ENCODE results near the gene MEI4. TPM values are rescaled to one million over a fixed set of nuclear protein-coding genes. Genes with fewer than 3 reads are reported as not detected.

Gene MEI4
- total and polyA plus RNA-seq, 9 donors, result 0.05 to 0.07 TPM; not detected in 7

DNA sequence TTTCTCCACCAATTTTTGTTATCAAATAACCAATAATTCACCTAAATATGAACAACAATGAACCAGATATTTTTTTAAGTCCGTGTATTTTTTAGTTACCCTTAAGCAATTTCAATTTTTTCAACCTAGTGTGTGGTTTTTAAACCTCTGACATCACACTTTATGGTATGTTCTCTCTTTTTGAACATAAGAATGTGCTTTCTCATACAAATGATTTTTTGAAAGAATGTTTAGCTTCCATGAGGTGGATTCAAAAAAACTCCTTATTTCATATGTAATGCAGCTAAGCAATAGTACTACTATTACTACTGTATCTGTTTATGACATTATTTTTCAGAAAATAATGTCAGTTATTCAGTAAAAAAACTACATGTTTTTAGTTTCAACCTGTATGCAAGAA, 19.4 kb upstream of the MEI4 start:
- H3K4me3 ChIP-seq, result no peak overlapping the region
- H3K27me3 ChIP-seq, result no peaks in the 10 kb centered on the region
- WGBS, 3 donors, result 45 to 76% (median 69%) methylated on average over 1 of the region's 1 CpG

DNA sequence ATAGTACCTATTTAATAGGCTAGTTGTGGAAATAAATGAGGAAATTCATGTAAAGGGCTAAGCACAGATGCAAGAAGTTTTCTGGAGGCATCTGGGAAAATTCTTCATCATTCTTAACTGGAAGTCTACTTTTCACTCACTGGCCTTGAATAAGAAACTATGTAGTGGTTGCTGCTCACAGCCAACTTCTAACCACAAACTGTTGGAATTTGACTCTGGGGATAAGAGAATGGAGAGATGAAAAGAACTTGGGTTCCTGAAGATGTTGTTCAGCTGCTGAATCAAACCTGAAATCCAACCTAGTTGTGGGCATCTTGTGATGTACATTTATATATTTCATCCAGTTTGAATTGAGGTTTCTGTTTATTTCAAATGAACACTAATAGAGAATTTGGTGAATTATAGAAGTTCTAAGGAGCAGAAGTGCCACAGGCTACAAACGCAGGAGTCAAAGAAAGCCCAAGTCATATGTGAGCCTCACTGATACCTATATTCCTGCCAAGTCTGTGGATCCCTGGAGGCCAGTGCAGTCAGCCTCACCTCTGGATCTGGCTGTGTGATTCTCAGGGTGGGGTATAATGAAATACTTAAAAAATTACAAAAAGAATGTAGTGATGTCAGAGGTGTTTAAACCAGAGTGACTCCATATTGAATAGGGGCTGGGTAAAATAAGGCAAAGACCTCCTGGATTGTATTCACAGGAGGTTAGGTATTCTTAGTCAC, 18.7 kb upstream of the MEI4 start:
- intact Hi-C loops (cut with DNase I), result no loop called here
- Histone ChIP-seq H3K36me3 (no peaks in the 10 kb centered on the region), H3K27ac (no peak overlapping the region), H3K4me3 (no peak overlapping the region), H3K9me3 (no peaks in the 10 kb centered on the region), H3K27me3 (no peaks in the 10 kb centered on the region), H3K4me1 (ENCODE audit: insufficient read depth) (no peaks in the 10 kb centered on the region)
- DNase-seq, result no peak
- WGBS, 3 donors, result 59 to 81% (median 65%) methylated on average over 1 of the region's 1 CpG
- TF ChIP-seq, protein P1, sequence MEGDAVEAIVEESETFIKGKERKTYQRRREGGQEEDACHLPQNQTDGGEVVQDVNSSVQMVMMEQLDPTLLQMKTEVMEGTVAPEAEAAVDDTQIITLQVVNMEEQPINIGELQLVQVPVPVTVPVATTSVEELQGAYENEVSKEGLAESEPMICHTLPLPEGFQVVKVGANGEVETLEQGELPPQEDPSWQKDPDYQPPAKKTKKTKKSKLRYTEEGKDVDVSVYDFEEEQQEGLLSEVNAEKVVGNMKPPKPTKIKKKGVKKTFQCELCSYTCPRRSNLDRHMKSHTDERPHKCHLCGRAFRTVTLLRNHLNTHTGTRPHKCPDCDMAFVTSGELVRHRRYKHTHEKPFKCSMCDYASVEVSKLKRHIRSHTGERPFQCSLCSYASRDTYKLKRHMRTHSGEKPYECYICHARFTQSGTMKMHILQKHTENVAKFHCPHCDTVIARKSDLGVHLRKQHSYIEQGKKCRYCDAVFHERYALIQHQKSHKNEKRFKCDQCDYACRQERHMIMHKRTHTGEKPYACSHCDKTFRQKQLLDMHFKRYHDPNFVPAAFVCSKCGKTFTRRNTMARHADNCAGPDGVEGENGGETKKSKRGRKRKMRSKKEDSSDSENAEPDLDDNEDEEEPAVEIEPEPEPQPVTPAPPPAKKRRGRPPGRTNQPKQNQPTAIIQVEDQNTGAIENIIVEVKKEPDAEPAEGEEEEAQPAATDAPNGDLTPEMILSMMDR (IDR thresholded peaks at IDR 0.05), result no peak
- TF ChIP-seq EP300 (IDR thresholded peaks at IDR 0.05), result no peak
- no peak for TF ChIP-seq POLR2A (IDR thresholded peaks at IDR 0.05)

More for the DNA sequence above, 19.4 kb upstream of the MEI4 start:
- Histone ChIP-seq H3K36me3 (no peaks in the 10 kb centered on the region), H3K4me1 (ENCODE audit: insufficient read depth) (no peaks in the 10 kb centered on the region), H3K27ac (no peak overlapping the region), H3K9me3 (no peaks in the 10 kb centered on the region)
- intact Hi-C loops (cut with DNase I), result no loop called here
- TF ChIP-seq EP300 (IDR thresholded peaks at IDR 0.05) (no peak), POLR2A (IDR thresholded peaks at IDR 0.05) (no peak)
- TF ChIP-seq, protein P1 (IDR thresholded peaks at IDR 0.05), result no peak
- no peak for DNase-seq

DNA sequence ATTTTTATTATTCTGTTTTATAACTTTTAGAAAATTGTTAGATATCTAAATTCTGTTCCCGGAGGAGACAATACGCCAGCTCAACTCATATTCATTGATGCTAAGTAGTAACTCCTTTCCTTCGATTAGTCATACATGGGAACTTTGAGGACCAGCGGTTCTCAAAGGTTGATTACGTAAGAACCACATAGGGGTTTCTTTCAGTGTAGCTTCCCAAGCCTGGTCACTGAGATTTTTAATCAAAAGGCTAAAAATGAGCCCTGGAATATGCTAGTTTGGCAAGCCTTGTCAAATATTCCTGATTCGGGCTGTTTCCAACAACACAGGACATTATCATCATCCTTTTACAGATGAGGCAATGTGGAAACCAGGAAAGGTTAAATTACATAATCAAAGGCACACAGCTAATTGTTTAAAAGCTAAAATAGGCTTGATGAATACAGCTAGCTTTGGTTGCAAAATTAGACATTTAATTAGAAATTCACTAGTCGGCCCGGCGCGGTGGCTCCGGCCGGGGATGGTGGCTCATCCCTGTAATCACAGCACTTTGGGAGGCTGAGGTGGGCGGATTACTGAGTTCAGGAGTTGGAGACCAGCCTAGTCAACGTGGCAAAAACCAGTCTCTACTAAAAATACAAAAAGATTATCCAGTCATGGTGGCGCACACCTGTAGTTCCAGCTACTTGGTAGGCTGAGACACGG, 14.6 kb upstream of the MEI4 start:
- WGBS, 3 donors, result 89 to 91% (median 90%) methylated on average over 16 of the region's 16 CpGs
- H3K27me3 ChIP-seq, result no peaks in the 10 kb centered on the region
- H3K36me3 ChIP-seq, result no peaks in the 10 kb centered on the region
- intact Hi-C loops (cut with DNase I), result no loop called here
- no peaks in the 10 kb centered on the region for H3K9me3 ChIP-seq
- H3K27ac ChIP-seq, result no peak overlapping the region
- DNase-seq, result no peak
- TF ChIP-seq EP300 (IDR thresholded peaks at IDR 0.05) (no peak), POLR2A (IDR thresholded peaks at IDR 0.05) (no peak)
- TF ChIP-seq, protein P1 (IDR thresholded peaks at IDR 0.05), result no peak
- no peak overlapping the region for H3K4me3 ChIP-seq
- H3K4me1 ChIP-seq (ENCODE audit: insufficient read depth), result no peaks in the 10 kb centered on the region

DNA sequence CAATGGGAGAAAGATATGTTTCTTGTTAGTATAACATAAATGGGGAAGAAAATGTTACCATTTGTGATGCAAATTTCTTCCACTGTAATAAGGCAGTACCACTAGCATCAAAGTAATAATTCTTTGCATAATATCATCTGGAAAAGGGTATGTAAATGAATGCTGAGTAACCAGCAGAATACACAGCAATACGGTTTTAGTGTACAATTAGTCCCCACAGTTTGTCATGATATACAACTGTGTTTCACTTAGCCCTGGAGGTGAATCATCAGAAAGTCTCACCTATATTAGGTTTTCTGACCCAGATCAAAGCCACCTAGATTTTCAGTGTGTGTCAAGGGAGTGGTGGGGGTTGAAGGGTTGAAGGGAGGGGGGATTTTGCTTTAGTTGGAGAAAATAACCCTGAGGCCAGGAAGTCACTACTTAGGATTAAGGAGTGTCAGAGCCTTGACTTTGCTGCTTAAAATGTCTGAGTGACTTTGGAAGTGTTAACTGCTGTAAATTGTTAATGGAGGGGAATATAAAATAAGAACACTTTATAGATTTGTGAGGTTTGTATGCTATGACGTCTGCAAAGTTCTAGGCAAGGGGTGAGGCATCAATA, 8.6 kb upstream of the MEI4 start:
- intact Hi-C loops (cut with DNase I), result no loop called here
- no peak overlapping the region for H3K4me3 ChIP-seq
- no peak for DNase-seq
- no peaks in the 10 kb centered on the region for H3K36me3 ChIP-seq
- TF ChIP-seq EP300 (IDR thresholded peaks at IDR 0.05), result no peak
- no peak for TF ChIP-seq POLR2A (IDR thresholded peaks at IDR 0.05)
- TF ChIP-seq, protein P1 (IDR thresholded peaks at IDR 0.05), result no peak
- H3K4me1 ChIP-seq (ENCODE audit: insufficient read depth), result no peaks in the 10 kb centered on the region
- no peaks in the 10 kb centered on the region for H3K27me3 ChIP-seq
- no peaks in the 10 kb centered on the region for H3K9me3 ChIP-seq
- no peak overlapping the region for H3K27ac ChIP-seq
- WGBS, 3 donors, result 52 to 65% (median 61%) methylated on average over 2 of the region's 2 CpGs

Measured in ovary (tissue), 9 donors.